PC-3 (cell line): ENCODE results near the gene ACIN1. TPM values are rescaled to one million over a fixed set of nuclear protein-coding genes. Genes with fewer than 3 reads are reported as not detected.

Experiments used
- ATAC-seq: fragments of 200-7000 bp; cut with Tn5 transposase; 2 replicates; pipeline ENCODE4 v1.9.1; 2020; ENCODE audit warnings: mild to moderate bottlenecking, moderate library complexity
- BruUV-seq: library from RNA; stranded (reverse); fragments of 400-500 nt; replicated peaks from 2 replicates; lab custom pipeline; 2021; lab: Mats Ljungman, UMichigan
- CTCF ChIA-PET: fragments of 300-600 bp; sonication (Branson Sonifier 250); formaldehyde crosslinking; loops from one replicate; lab custom pipeline; 2022; ENCODE audit warnings: antibody characterized with exemption; lab: Charles Lee
- POLR2A ChIA-PET: fragments of 300-600 bp; sonication (Branson Sonifier 250); formaldehyde crosslinking; loops from one replicate; lab custom pipeline; 2022; ENCODE audit warnings: antibody characterized with exemption; ENCODE audit not compliant: unreplicated experiment; lab: Charles Lee
- DNase-seq: peaks from one replicate; pipeline ENCODE4 v3.0.0-alpha.2; 2015
- H2AFZ ChIP-seq: fragments of 300-600 bp; sonication (generic); 2 replicates; pipeline ENCODE4 v1.6.0; 2016; ENCODE audit warnings: antibody characterized with exemption, low read length
- H3F3A ChIP-seq: fragments of 300-600 bp; sonication (generic); one replicate; pipeline ENCODE4 v1.6.0; 2017; ENCODE audit warnings: antibody characterized with exemption, low read length, control low read depth, mild to moderate bottlenecking; ENCODE audit not compliant: unreplicated experiment
- H3K27ac ChIP-seq: fragments of 300-600 bp; sonication (generic); 2 replicates; pipeline ENCODE4 v1.5.1; 2016; ENCODE audit warnings: mild to moderate bottlenecking, low read length
- H3K27me3 ChIP-seq: fragments of 300-600 bp; sonication (generic); 2 replicates; pipeline ENCODE4 v1.6.1; 2016; ENCODE audit warnings: low read length, mixed read lengths
- H3K36me3 ChIP-seq: fragments of 300-600 bp; sonication (generic); 2 replicates; pipeline ENCODE4 v1.6.1; 2016; ENCODE audit warnings: low read depth, mixed run types, low read length, mixed read lengths
- H3K4me1 ChIP-seq: fragments of 300-600 bp; sonication (generic); 2 replicates; pipeline ENCODE4 v1.5.1; 2016; ENCODE audit warnings: low read length; ENCODE audit not compliant: insufficient read depth
- H3K4me2 ChIP-seq: fragments of 300-600 bp; sonication (generic); 2 replicates; pipeline ENCODE4 v1.6.0; 2016; ENCODE audit warnings: low read length
- H3K4me3 ChIP-seq: fragments of 300-600 bp; sonication (generic); 2 replicates; pipeline ENCODE4 v1.5.1; 2016; ENCODE audit warnings: mild to moderate bottlenecking, low read length, mixed read lengths
- H3K79me2 ChIP-seq: fragments of 300-600 bp; sonication (generic); 2 replicates; pipeline ENCODE4 v1.6.1; 2017; ENCODE audit warnings: low read length, mixed read lengths
- H3K9ac ChIP-seq: fragments of 300-600 bp; sonication (generic); 2 replicates; pipeline ENCODE4 v1.6.0; 2016; ENCODE audit warnings: mild to moderate bottlenecking, low read length
- H3K9me2 ChIP-seq: fragments of 300-600 bp; sonication (generic); replicated peaks from 2 replicates; pipeline ENCODE4 v1.6.1; 2016; ENCODE audit warnings: mixed run types, low read length, mixed read lengths
- H3K9me3 ChIP-seq: fragments of 300-600 bp; sonication (generic); 2 replicates; pipeline ENCODE4 v1.6.1; 2016; ENCODE audit warnings: low read length, mixed read lengths
- H4K20me1 ChIP-seq: fragments of 300-600 bp; sonication (generic); 2 replicates; pipeline ENCODE4 v1.6.1; 2016; ENCODE audit warnings: low read length, mixed read lengths
- EZH2 ChIP-seq: fragments of 300-600 bp; sonication (generic); IDR thresholded peaks from one replicate; pipeline ENCODE4 v1.6.1; 2017; ENCODE audit warnings: antibody characterized with exemption, mild to moderate bottlenecking, low read length; ENCODE audit not compliant: unreplicated experiment
- EZH2phosphoT487 ChIP-seq: fragments of 300-600 bp; sonication (generic); IDR thresholded peaks from 2 replicates; pipeline ENCODE4 v1.6.1; 2018; ENCODE audit warnings: mild to moderate bottlenecking, antibody characterized with exemption, low read length, borderline replicate concordance
- intact Hi-C: fragments of 100-400 bp; cut with micrococcal nuclease; formaldehyde crosslinking; loops from 2 replicates; pipeline ENCODE4 v1.9.0; 2023
- total RNA-seq: library from RNA; depleted of rRNA; stranded (reverse); fragments of >200 nt; gene quantifications from 2 replicates; pipeline ENCODE4 v1.2.3, GENCODE V29; 2014
- TF ChIP-seq, protein P1 (sequence below): fragments of 300-600 bp; sonication (generic); conservative IDR thresholded peaks from 2 replicates; pipeline ENCODE4 v1.5.1; 2017; ENCODE audit warnings: antibody characterized with exemption, low read depth, mild to moderate bottlenecking, low read length

The ACIN1 gene
- total RNA-seq, 1 experiment from 2014 or later: 112 TPM

DNA sequence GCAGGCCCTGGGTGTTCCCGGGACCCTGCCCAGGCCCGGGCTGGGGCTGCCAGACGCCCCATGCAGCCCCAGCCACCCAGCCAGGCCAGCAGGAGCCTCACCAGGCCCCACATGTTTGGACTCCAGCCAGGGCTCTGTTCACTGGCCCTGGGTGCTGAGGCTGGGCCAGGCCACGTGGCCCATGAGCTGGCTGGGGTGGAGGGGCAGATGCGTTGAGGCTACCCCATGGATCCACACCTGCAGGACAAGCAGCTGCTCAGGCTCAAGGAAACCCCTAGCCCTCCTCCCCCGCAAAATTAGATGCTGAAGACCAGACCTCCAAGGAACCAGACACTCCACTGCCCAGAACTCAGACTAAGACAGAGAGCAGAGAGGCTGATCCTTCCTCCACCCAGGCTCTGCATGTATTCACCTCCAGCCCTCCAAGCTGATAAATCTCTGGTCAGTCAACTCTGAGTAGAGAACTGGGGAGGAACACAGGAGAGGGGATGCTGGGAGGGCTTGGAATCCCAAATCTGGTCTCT, 39.3 kb downstream of the ACIN1 start:
- Histone ChIP-seq H3F3A (peaks cover 5% of the 10 kb centered on the region), H3K36me3 (peaks cover 9% of the 10 kb centered on the region; the same call in 1 of the 2 replicates), H3K79me2 (no peaks in the 10 kb centered on the region; the same call in 1 of the 2 replicates), H3K4me1 (peaks cover 8% of the 10 kb centered on the region), H3K4me2 (peak overlapping the region; percentile 100; the same call in 1 of the 2 replicates), H3K27ac (no peak overlapping the region), H3K9me2 (no peaks in the 10 kb centered on the region), H3K9ac (no peak overlapping the region), H2AFZ (no peak overlapping the region), H3K4me3 (no peak overlapping the region), H4K20me1 (no peaks in the 10 kb centered on the region), H3K9me3 (no peaks in the 10 kb centered on the region), H3K27me3 (no peaks in the 10 kb centered on the region)
- no TSS peak for BruUV-seq
- TF ChIP-seq EZH2phosphoT487 (no peak), EZH2 (no peak)
- TF ChIP-seq, protein P1, sequence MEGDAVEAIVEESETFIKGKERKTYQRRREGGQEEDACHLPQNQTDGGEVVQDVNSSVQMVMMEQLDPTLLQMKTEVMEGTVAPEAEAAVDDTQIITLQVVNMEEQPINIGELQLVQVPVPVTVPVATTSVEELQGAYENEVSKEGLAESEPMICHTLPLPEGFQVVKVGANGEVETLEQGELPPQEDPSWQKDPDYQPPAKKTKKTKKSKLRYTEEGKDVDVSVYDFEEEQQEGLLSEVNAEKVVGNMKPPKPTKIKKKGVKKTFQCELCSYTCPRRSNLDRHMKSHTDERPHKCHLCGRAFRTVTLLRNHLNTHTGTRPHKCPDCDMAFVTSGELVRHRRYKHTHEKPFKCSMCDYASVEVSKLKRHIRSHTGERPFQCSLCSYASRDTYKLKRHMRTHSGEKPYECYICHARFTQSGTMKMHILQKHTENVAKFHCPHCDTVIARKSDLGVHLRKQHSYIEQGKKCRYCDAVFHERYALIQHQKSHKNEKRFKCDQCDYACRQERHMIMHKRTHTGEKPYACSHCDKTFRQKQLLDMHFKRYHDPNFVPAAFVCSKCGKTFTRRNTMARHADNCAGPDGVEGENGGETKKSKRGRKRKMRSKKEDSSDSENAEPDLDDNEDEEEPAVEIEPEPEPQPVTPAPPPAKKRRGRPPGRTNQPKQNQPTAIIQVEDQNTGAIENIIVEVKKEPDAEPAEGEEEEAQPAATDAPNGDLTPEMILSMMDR: no peak
- ChIA-PET POLR2A (no interaction called here), CTCF (interaction anchor here (0.6 to 1.4 kb wide), 2 partner anchors 61 to 70 kb away, joined by 5 read pairs; no protein-coding TSS in a partner anchor)
- no peak for DNase-seq
- intact Hi-C loops: loop anchor here (1.0 kb wide), 1 partner anchor 54 kb away; no protein-coding TSS in a partner anchor
- no peak for ATAC-seq

DNA sequence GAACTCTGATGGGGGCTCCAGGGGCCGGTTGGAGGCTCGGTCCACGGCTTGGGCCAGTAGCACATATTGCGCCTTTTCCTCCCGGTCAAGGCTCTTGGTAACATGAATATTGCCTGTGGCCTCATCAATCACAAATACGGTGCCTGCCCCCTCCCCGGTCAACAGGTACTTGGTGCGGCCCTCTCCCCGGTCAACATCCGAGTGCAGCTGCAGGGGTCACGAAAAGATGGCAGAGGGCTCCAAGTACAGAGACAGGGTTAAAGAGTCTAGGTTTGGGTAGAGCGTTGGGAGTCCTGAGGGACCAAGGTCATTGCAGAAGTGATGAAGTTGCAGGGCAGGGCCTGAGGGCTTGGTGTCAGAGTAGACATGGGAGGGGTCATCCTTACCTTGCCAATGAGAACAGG, 39.8 kb downstream of the ACIN1 start:
- TF ChIP-seq EZH2phosphoT487: no peak
- H2AFZ ChIP-seq: no peak overlapping the region
- DNase-seq: no peak
- H3F3A ChIP-seq: peaks cover 5% of the 10 kb centered on the region
- peaks cover 8% of the 10 kb centered on the region for H3K4me1 ChIP-seq
- H3K9me2 ChIP-seq: no peaks in the 10 kb centered on the region
- BruUV-seq: no TSS peak
- no peak overlapping the region for H3K4me3 ChIP-seq
- no peaks in the 10 kb centered on the region for H3K9me3 ChIP-seq
- H3K36me3 ChIP-seq: peaks cover 4% of the 10 kb centered on the region; the same call in 1 of the 2 replicates
- no peaks in the 10 kb centered on the region for H4K20me1 ChIP-seq
- intact Hi-C loops: no loop called here
- ATAC-seq: no peak
- no peak overlapping the region for H3K27ac ChIP-seq
- no peaks in the 10 kb centered on the region for H3K79me2 ChIP-seq
- no peak overlapping the region for H3K4me2 ChIP-seq
- no peak overlapping the region for H3K9ac ChIP-seq
- POLR2A ChIA-PET: no interaction called here
- CTCF ChIA-PET: interaction anchor here (1.4 kb wide), 1 partner anchor 69 kb away, joined by 5 read pairs; no protein-coding TSS in a partner anchor
- H3K27me3 ChIP-seq: no peaks in the 10 kb centered on the region

DNA sequence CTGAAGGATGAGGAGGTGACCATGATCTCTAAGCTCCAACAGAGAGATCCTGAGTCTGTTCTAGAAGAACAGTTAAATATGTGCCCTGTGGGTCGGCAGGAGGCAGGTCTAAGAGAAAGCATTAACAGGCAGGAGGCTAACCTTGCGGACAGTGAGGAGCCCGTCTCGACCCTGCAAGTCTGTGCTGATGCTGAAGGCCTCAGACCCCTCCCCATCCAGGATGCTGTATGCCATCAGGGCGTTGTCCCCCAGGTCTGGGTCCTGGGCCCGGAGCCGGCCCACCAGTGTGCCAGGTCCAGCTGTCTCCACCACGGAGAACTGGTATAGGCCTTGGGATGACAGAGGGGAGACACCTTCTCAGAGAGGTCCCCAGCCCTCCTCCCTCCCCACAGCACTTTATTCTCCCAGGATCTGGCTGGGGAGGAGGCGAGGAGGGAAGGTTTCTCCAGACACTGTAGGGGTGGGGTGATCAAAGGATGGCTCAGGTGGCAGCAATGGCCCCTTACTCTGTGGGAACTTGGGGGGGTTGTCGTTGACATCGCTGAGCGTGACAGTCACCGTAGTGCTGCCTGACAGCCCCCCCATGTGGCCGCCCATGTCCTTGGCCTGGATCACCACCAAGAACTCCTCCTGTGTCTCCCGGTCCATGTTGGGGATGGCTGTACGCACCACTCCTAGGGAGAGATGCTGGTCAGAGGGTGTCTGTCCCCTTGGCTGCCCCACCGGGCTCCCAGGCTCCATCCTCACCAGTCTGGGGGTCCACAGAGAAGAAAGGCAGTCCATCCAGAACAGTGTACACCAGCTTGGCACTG, 40.7 kb downstream of the ACIN1 start:
- ChIA-PET CTCF (interaction anchor here (1.2 to 1.4 kb wide), 2 partner anchors 68 kb away, joined by 3 to 5 read pairs; no protein-coding TSS in a partner anchor), POLR2A (no interaction called here)
- Histone ChIP-seq H2AFZ (no peak overlapping the region), H3K9me3 (no peaks in the 10 kb centered on the region), H3K4me3 (no peak overlapping the region), H3K9ac (no peak overlapping the region), H3K4me1 (peaks cover 8% of the 10 kb centered on the region), H4K20me1 (no peaks in the 10 kb centered on the region), H3K27me3 (no peaks in the 10 kb centered on the region), H3F3A (peaks cover 5% of the 10 kb centered on the region), H3K79me2 (no peaks in the 10 kb centered on the region), H3K4me2 (no peak overlapping the region), H3K27ac (no peak overlapping the region), H3K9me2 (no peaks in the 10 kb centered on the region), H3K36me3 (peaks cover under 1% of the 10 kb centered on the region; the same call in 1 of the 2 replicates)
- TF ChIP-seq EZH2: no peak
- TF ChIP-seq, protein P1: peak; percentile 28; the same call in 1 of the 2 replicates
- no peak for DNase-seq
- intact Hi-C loops: no loop called here
- no TSS peak for BruUV-seq
- ATAC-seq: no peak
